CD4-positive, alpha-beta T cell (primary cell): ENCODE results near the gene HSP90AB1. TPM values are rescaled to one million over a fixed set of nuclear protein-coding genes. Genes with fewer than 3 reads are reported as not detected.

Source experiments
- ATAC-seq: fragments of 200-7000 bp; cut with Tn5 transposase; one replicate; pipeline ENCODE4 v1.10.0; 2022; ENCODE audit warnings: mild to moderate bottlenecking; ENCODE audit not compliant: poor library complexity
- CTCF ChIA-PET: fragments of 350-600 bp; sonication (Branson Sonifier 250); formaldehyde crosslinking; loops from one replicate; lab custom pipeline; 2021; ENCODE audit warnings: antibody characterized with exemption, inconsistent platforms; lab: Charles Lee
- POLR2A ChIA-PET: fragments of 350-600 bp; sonication (Branson Sonifier 250); formaldehyde crosslinking; loops from one replicate; lab custom pipeline; 2021; ENCODE audit warnings: antibody characterized with exemption, inconsistent platforms; lab: Charles Lee
- DNase-seq, 14 experiments: peaks; one replicate each; pipeline ENCODE4 v3.0.0-alpha.2; 2013 to 2020; ENCODE audit warnings: mixed read lengths in 2 of 14
- H3K27ac ChIP-seq, 2 donors: one replicate each; pipeline versions ENCODE4 v1.5.1 to v1.7.0; 2013; ENCODE audit warnings: low read length in 2 of 2, low read depth in 1 of 2, mild to moderate bottlenecking in 1 of 2
- H3K27me3 ChIP-seq, 2 experiments: 1 replicate in 1 of 2; 2 replicates in 1 of 2; pipeline versions ENCODE4 v1.6.1 to v1.7.0; 2013; ENCODE audit warnings: low read length in 2 of 2, control low read depth in 1 of 2, mild to moderate bottlenecking in 1 of 2, moderate library complexity in 1 of 2; ENCODE audit not compliant: insufficient read depth in 2 of 2, control insufficient read depth in 1 of 2
- H3K36me3 ChIP-seq: one replicate; pipeline ENCODE4 v1.6.1; 2013; ENCODE audit warnings: low read length, control low read depth; ENCODE audit not compliant: insufficient read depth
- H3K4me1 ChIP-seq: one replicate; pipeline ENCODE4 v1.6.1; 2013; ENCODE audit warnings: low read length, control low read depth; ENCODE audit not compliant: insufficient read depth
- H3K4me3 ChIP-seq: one replicate; pipeline ENCODE4 v1.5.1; 2013; ENCODE audit warnings: mild to moderate bottlenecking, low read length, moderate library complexity
- H3K9me3 ChIP-seq, 2 experiments: 1 replicate in 1 of 2; 2 replicates in 1 of 2; pipeline versions ENCODE4 v1.6.1 to v1.7.0; 2013; ENCODE audit warnings: low read length in 2 of 2, mild to moderate bottlenecking in 2 of 2, control low read depth in 1 of 2, moderate library complexity in 1 of 2; ENCODE audit not compliant: control insufficient read depth in 1 of 2, insufficient read depth in 1 of 2
- H3K27ac Mint-ChIP-seq: one replicate; pipeline ENCODE4 v1.8.0; 2020; ENCODE audit warnings: mixed read lengths
- H3K27me3 Mint-ChIP-seq: one replicate; pipeline ENCODE4 v1.8.0; 2021; ENCODE audit warnings: mixed read lengths
- H3K36me3 Mint-ChIP-seq: one replicate; pipeline ENCODE4 v1.8.0; 2021; ENCODE audit warnings: low read depth, mixed read lengths
- H3K4me1 Mint-ChIP-seq: one replicate; pipeline ENCODE4 v1.8.0; 2021; ENCODE audit warnings: low read depth, mixed read lengths
- H3K4me3 Mint-ChIP-seq: one replicate; pipeline ENCODE4 v1.8.0; 2020; ENCODE audit warnings: mild to moderate bottlenecking, mixed read lengths
- H3K9me3 Mint-ChIP-seq: one replicate; pipeline ENCODE4 v1.8.0; 2020; ENCODE audit warnings: mixed read lengths
- CTCF ChIP-seq: fragments of 200-600 bp; IDR thresholded peaks from one replicate; pipeline ENCODE4 v1.8.0; 2022; ENCODE audit warnings: antibody characterized with exemption, mild to moderate bottlenecking
- intact Hi-C, 2 experiments: fragments of 100-400 bp; cut with DNase I in 1 of 2; cut with micrococcal nuclease in 1 of 2; formaldehyde crosslinking; loops; one replicate each; pipeline versions ENCODE4 v1.15.1 to v1.9.0; 2023 to 2025; cut with DNase I, micrococcal nuclease
- total RNA-seq, 174 experiments: library from RNA in 2 of 174; stranded (reverse) in 2 of 174; gene quantifications; one replicate each; pipeline ENCODE4 v1.2.3 and lab custom pipeline; 2021 to 2026

Gene HSP90AB1
- total RNA-seq, 2 experiments from 2014 or later: 401 to 405 TPM

GRCh38 chr6:44294832-44295791 lies 48.2 kb downstream of the HSP90AB1 start:
- peaks cover 51 to 65% of the 10 kb centered on the region in 2 experiments for H3K27me3 ChIP-seq

GRCh38 chr6:44297063-44298038 lies 50.5 kb downstream of the HSP90AB1 start:
- H3K4me3 ChIP-seq: peak overlapping the region; percentile 40
- peaks cover 0 to 5% of the 10 kb centered on the region in 2 experiments for H3K9me3 ChIP-seq
- TF ChIP-seq CTCF: no peak
- H3K36me3 ChIP-seq: peaks cover 18% of the 10 kb centered on the region
- peaks cover 44% of the 10 kb centered on the region for H3K27me3 Mint-ChIP-seq
- intact Hi-C loops: no loop called here
- H3K27ac Mint-ChIP-seq: no peak overlapping the region
- H3K4me1 Mint-ChIP-seq: peaks cover 15% of the 10 kb centered on the region
- ATAC-seq (peak; percentile 88), DNase-seq (peak; percentile 13 to 71 (median 44))
- H3K9me3 Mint-ChIP-seq: no peaks in the 10 kb centered on the region
- H3K4me1 ChIP-seq: peaks cover 16% of the 10 kb centered on the region
- H3K4me3 Mint-ChIP-seq: peak overlapping the region; percentile 54
- CTCF ChIA-PET: interaction anchor here (1.3 to 3.1 kb wide), 3 partner anchors 8 to 29 kb away, joined by 4 to 12 read pairs (median 4); partner anchors contain the start of gene AARS2
- peaks cover 23% of the 10 kb centered on the region for H3K36me3 Mint-ChIP-seq
- POLR2A ChIA-PET: interaction anchor here (4.0 kb wide), 1 partner anchor 16 kb away, joined by 18 read pairs; the partner anchor contains the start of gene AARS2
- peaks cover 38 to 46% of the 10 kb centered on the region in 2 experiments for H3K27me3 ChIP-seq
- H3K27ac ChIP-seq: no peak overlapping the region

More at GRCh38 chr6:44294832-44295791, 48.2 kb downstream of the HSP90AB1 start:
- ChIA-PET POLR2A (interaction anchor here (1.5 to 4.0 kb wide), 2 partner anchors 18 to 48 kb away, joined by 4 to 18 read pairs; partner anchors contain the start of gene AARS2), CTCF (interaction anchor here (1.2 to 3.1 kb wide), 3 partner anchors 10 to 27 kb away, joined by 4 to 12 read pairs (median 5); partner anchors contain the start of gene AARS2)
- Mint-ChIP-seq H3K4me3 (no peak overlapping the region), H3K27ac (no peak overlapping the region), H3K27me3 (peaks cover 66% of the 10 kb centered on the region), H3K4me1 (peaks cover 15% of the 10 kb centered on the region), H3K9me3 (no peaks in the 10 kb centered on the region), H3K36me3 (peaks cover 2% of the 10 kb centered on the region)
- intact Hi-C loops: no loop called here
- peaks cover 0 to 5% of the 10 kb centered on the region in 2 experiments for H3K9me3 ChIP-seq
- ATAC-seq (no peak), DNase-seq (no peak)
- H3K4me1 ChIP-seq: peaks cover 16% of the 10 kb centered on the region
- no peaks in the 10 kb centered on the region for H3K36me3 ChIP-seq
- no peak for TF ChIP-seq CTCF
- H3K27ac ChIP-seq: no peak overlapping the region
- H3K4me3 ChIP-seq: no peak overlapping the region
